ENCODE results near the gene RXRA.
A peak's percentile ranks its signal among the peaks of the same experiment; 100 is the strongest.

Gene RXRA

GRCh38 chr9:134370638-134371037 is 44.4 kb downstream of the RXRA start:
- DNase-seq: no peak

- no peak for DNase-seq
Observed at GRCh38 chr9:134371731-134372130, 45.5 kb downstream of the RXRA start.

GRCh38 chr9:134372581-134373267 is 46.5 kb downstream of the RXRA start:
- no peak for DNase-seq

- no peak for DNase-seq
Observed at GRCh38 chr9:134373269-134373668, 47.0 kb downstream of the RXRA start.

- no peak for DNase-seq
Observed at GRCh38 chr9:134373953-134374300, 47.7 kb downstream of the RXRA start.

GRCh38 chr9:134374301-134375010 is 48.2 kb downstream of the RXRA start:
- no peak for DNase-seq

- no peak for DNase-seq
Observed at GRCh38 chr9:134375011-134375390, 48.7 kb downstream of the RXRA start.

GRCh38 chr9:134375430-134376385 is 49.5 kb downstream of the RXRA start:
- DNase-seq: no peak

- no peak for DNase-seq
Observed at GRCh38 chr9:134376386-134377142, 50.3 kb downstream of the RXRA start.

GRCh38 chr9:134377143-134377484 is 50.9 kb downstream of the RXRA start:
- DNase-seq: no peak

GRCh38 chr9:134377976-134378375 is 51.7 kb downstream of the RXRA start:
- no peak for DNase-seq

GRCh38 chr9:134378901-134379338 is 52.7 kb downstream of the RXRA start:
- no peak for DNase-seq

GRCh38 chr9:134379831-134380365 is 53.6 kb downstream of the RXRA start:
- DNase-seq: no peak

GRCh38 chr9:134380542-134381271 is 54.5 kb downstream of the RXRA start:
- DNase-seq: no peak

GRCh38 chr9:134381272-134381661 is 55.0 kb downstream of the RXRA start:
- DNase-seq: no peak

GRCh38 chr9:134381671-134382516 is 55.6 kb downstream of the RXRA start:
- peak; percentile 63 for DNase-seq

GRCh38 chr9:134382733-134383132 is 56.5 kb downstream of the RXRA start:
- DNase-seq: no peak

- DNase-seq: no peak
Observed at GRCh38 chr9:134383148-134383547, 56.9 kb downstream of the RXRA start.

- DNase-seq: no peak
Observed at GRCh38 chr9:134384811-134385479, 58.7 kb downstream of the RXRA start.

- no peak for DNase-seq
Observed at GRCh38 chr9:134385915-134386314, 59.7 kb downstream of the RXRA start.
